H1 (cell line): ENCODE results near the gene LEUTX. TPM values are rescaled to one million over a fixed set of nuclear protein-coding genes. Genes with fewer than 3 reads are reported as not detected.

Experiments used
- CHD7 ChIP-seq: fragments of 300-600 bp; sonication (generic); IDR thresholded peaks from 2 replicates; pipeline ENCODE4 v1.7.1; 2012; ENCODE audit warnings: low read length, moderate library complexity, mild to moderate bottlenecking, inconsistent platforms; ENCODE audit not compliant: insufficient replicate concordance
- HDAC2 ChIP-seq, 2 experiments: fragments of 300-600 bp in 1 of 2; sonication (generic) in 1 of 2; IDR thresholded peaks; 2 replicates each; pipeline ENCODE4 v1.6.1; 2011 to 2012; ENCODE audit warnings: low read depth in 2 of 2, low read length in 2 of 2, mild to moderate bottlenecking in 2 of 2, moderate library complexity in 2 of 2, borderline replicate concordance in 1 of 2, inconsistent platforms in 1 of 2
- HDAC6 ChIP-seq: IDR thresholded peaks from one replicate; pipeline ENCODE4 v1.7.1; 2012; ENCODE audit warnings: low read depth, mild to moderate bottlenecking, inconsistent platforms, low read length, moderate library complexity
- KDM5A ChIP-seq: fragments of 200-600 bp; IDR thresholded peaks from 2 replicates; pipeline ENCODE4 v1.7.1; 2012; ENCODE audit warnings: mild to moderate bottlenecking, low read length, inconsistent platforms, mixed read lengths
- RAD21 ChIP-seq, 2 experiments: IDR thresholded peaks in 1 of 2; conservative IDR thresholded peaks in 1 of 2; 2 replicates each; pipeline ENCODE4 v1.6.1; 2011; ENCODE audit warnings: low read depth in 2 of 2, low read length in 2 of 2, improper control_type of control experiment in 1 of 2, inconsistent platforms in 1 of 2, mild to moderate bottlenecking in 1 of 2, moderate library complexity in 1 of 2
- SIN3A ChIP-seq, 2 experiments: IDR thresholded peaks in 1 of 2; conservative IDR thresholded peaks in 1 of 2; 2 replicates each; pipeline ENCODE4 v1.6.1; 2011 to 2012; ENCODE audit warnings: low read length in 2 of 2, improper control_type of control experiment in 1 of 2, low read depth in 1 of 2, mild to moderate bottlenecking in 1 of 2
- SP4 ChIP-seq: IDR thresholded peaks from 2 replicates; pipeline ENCODE4 v1.6.1; 2012; ENCODE audit warnings: low read length, inconsistent platforms
- TCF12 ChIP-seq: IDR thresholded peaks from 2 replicates; pipeline ENCODE4 v1.6.1; 2011; ENCODE audit warnings: low read depth, mild to moderate bottlenecking, low read length
- USF2 ChIP-seq: IDR thresholded peaks from 2 replicates; pipeline ENCODE4 v1.6.1; 2011; ENCODE audit warnings: low read length, improper control_type of control experiment
- YY1 ChIP-seq: IDR thresholded peaks from 2 replicates; pipeline ENCODE4 v1.6.1; 2011; ENCODE audit warnings: low read depth, mild to moderate bottlenecking, low read length
- polyA plus RNA-seq, 7 experiments: library from polyadenylated mRNA; depleted of rRNA in 3 of 7; stranded (reverse) in 5 of 7; unstranded in 2 of 7; fragments of >200 nt in 5 of 7; fragments of 200-250 nt in 2 of 7; gene quantifications; 1 replicate in 5 of 7; 2 replicates in 1 of 7; 4 replicates in 1 of 7; pipeline versions ENCODE4 v1.2.1 to v1.2.3, GENCODE V29; 2011 to 2013; ENCODE audit warnings: missing spikeins in 2 of 7, mixed read lengths in 2 of 7
- total RNA-seq: library from RNA; stranded (reverse); fragmentation: NEBNext Ultra II Directional; extraction: Animal tissue kit (Norgen Biotek cat#: 25700); gene quantifications from 2 replicates; pipeline ENCODE4 v1.2.1, GENCODE V29; 2021

Gene LEUTX
- total and polyA plus RNA-seq, 2 of the 8 experiments (the other 6 are each of a cell fraction or from before 2014, with no cell fraction given): not detected

DNA sequence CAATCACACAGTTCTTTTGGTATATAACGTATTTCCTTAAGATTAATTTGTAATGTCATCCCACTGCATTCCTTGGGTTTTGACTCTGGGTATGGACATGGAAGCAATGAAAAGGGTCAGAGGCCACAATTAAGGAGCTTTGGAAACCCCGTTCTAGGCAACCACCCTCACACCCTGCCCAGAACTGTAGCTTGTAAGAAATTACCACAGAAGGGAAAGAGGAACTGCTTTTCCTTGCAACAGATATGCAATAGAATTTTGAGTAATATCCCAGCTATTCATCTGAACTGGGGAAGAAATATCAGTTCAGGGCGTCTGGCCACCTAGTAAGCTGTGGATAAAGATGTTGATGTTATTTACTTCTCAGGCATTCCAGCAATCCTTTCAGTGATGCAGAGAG is 39.8 kb upstream of the LEUTX start (continued):
- TF ChIP-seq CHD7: no peak
- TF ChIP-seq RAD21 (IDR thresholded peaks at IDR 0.05 in 1 of 2, conservative IDR thresholded peaks at IDR 0.05 in 1 of 2; ENCODE audit: low read depth in 2 of 2, low read length in 2 of 2): no peak
- no peak for TF ChIP-seq HDAC6
- no peak for TF ChIP-seq TCF12
- TF ChIP-seq USF2: no peak
- TF ChIP-seq HDAC2 (IDR thresholded peaks at IDR 0.05; ENCODE audit: borderline replicate concordance in 1 of 2, low read depth in 2 of 2, low read length in 2 of 2): no peak
- TF ChIP-seq YY1: no peak
- no peak for TF ChIP-seq SIN3A (conservative IDR thresholded peaks at IDR 0.05 in 1 of 2, IDR thresholded peaks at IDR 0.05 in 1 of 2; ENCODE audit: low read depth in 1 of 2, low read length in 2 of 2)
- TF ChIP-seq KDM5A: no peak
- no peak for TF ChIP-seq SP4
